Neural progenitor cell (in vitro differentiated cells): ENCODE measurements around the gene RUSC1. TPM values are rescaled to one million over a fixed set of nuclear protein-coding genes. Genes with fewer than 3 reads are reported as not detected.

Experiments
- DNase-seq: peaks from one replicate; pipeline ENCODE4 v3.0.0-alpha.2; 2016; ENCODE audit warnings: low spot score
- H2AFZ ChIP-seq: fragments of 200-600 bp; sonication (generic); replicated peaks from 2 replicates; pipeline ENCODE4 v1.6.1; 2016; ENCODE audit warnings: antibody characterized with exemption
- H3F3A ChIP-seq: fragments of 200-600 bp; sonication (generic); 2 replicates; pipeline ENCODE4 v1.6.1; 2016; ENCODE audit warnings: antibody characterized with exemption, low read depth
- H3K27ac ChIP-seq: fragments of 200-600 bp; sonication (generic); 2 replicates; pipeline ENCODE4 v1.5.1; 2016; ENCODE audit warnings: mild to moderate bottlenecking
- H3K27me3 ChIP-seq: fragments of 200-600 bp; sonication (generic); 2 replicates; pipeline ENCODE4 v1.6.1; 2016; ENCODE audit warnings: mild to moderate bottlenecking, moderate library complexity
- H3K36me3 ChIP-seq: fragments of 200-600 bp; sonication (generic); 2 replicates; pipeline ENCODE4 v1.5.1; 2016
- H3K4me1 ChIP-seq: fragments of 200-600 bp; sonication (generic); 2 replicates; pipeline ENCODE4 v1.6.1; 2016; ENCODE audit warnings: mixed run types
- H3K4me2 ChIP-seq: fragments of 200-600 bp; sonication (generic); 2 replicates; pipeline ENCODE4 v1.6.1; 2016
- H3K4me3 ChIP-seq: fragments of 200-600 bp; sonication (generic); 2 replicates; pipeline ENCODE4 v1.5.1; 2016
- H3K79me2 ChIP-seq: fragments of 200-600 bp; sonication (generic); 2 replicates; pipeline ENCODE4 v1.6.1; 2016; ENCODE audit warnings: low read depth
- H3K9ac ChIP-seq: fragments of 200-600 bp; sonication (generic); 2 replicates; pipeline ENCODE4 v1.6.1; 2016
- H3K9me3 ChIP-seq: fragments of 200-600 bp; sonication (generic); 2 replicates; pipeline ENCODE4 v1.5.1; 2016; ENCODE audit warnings: low read depth
- H4K20me1 ChIP-seq: fragments of 200-600 bp; sonication (generic); 2 replicates; pipeline ENCODE4 v1.6.1; 2016; ENCODE audit warnings: low read depth
- H3K27ac Mint-ChIP-seq: 3 replicates; pipeline ENCODE4 v1.8.0; 2021; ENCODE audit warnings: mixed read lengths
- H3K27me3 Mint-ChIP-seq: 2 replicates; pipeline ENCODE4 v1.8.0; 2022; ENCODE audit warnings: low read depth, mild to moderate bottlenecking, inconsistent platforms, moderate library complexity, mixed read lengths; ENCODE audit not compliant: insufficient read depth
- H3K36me3 Mint-ChIP-seq: 3 replicates; pipeline ENCODE4 v1.8.0; 2021; ENCODE audit warnings: mixed read lengths
- H3K4me1 Mint-ChIP-seq: 3 replicates; pipeline ENCODE4 v1.8.0; 2021; ENCODE audit warnings: mixed read lengths
- H3K4me3 Mint-ChIP-seq: 3 replicates; pipeline ENCODE4 v1.8.0; 2021; ENCODE audit warnings: mild to moderate bottlenecking, moderate library complexity, mixed read lengths
- H3K9me3 Mint-ChIP-seq: 3 replicates; pipeline ENCODE4 v1.8.0; 2020; ENCODE audit warnings: mixed read lengths
- CTCF ChIP-seq: fragments of 200-600 bp; sonication (generic); IDR thresholded peaks from 2 replicates; pipeline ENCODE4 v1.5.1; 2017; ENCODE audit warnings: antibody characterized with exemption, mild to moderate bottlenecking
- EZH2 ChIP-seq: fragments of 200-600 bp; sonication (generic); IDR thresholded peaks from 2 replicates; pipeline ENCODE4 v1.6.1; 2017; ENCODE audit warnings: antibody characterized with exemption, mild to moderate bottlenecking, moderate library complexity
- EZH2phosphoT487 ChIP-seq: fragments of 200-600 bp; sonication (generic); IDR thresholded peaks from 2 replicates; pipeline ENCODE4 v1.6.1; 2017; ENCODE audit warnings: antibody characterized with exemption
- total RNA-seq: library from RNA; depleted of rRNA; stranded (reverse); fragments of >200 nt; gene quantifications from 2 replicates; pipeline ENCODE4 v1.2.3, GENCODE V29; 2015; ENCODE audit warnings: low replicate concordance

Gene RUSC1
- total RNA-seq, 1 donor from 2014 or later = 17.0 TPM

GRCh38 chr1:155322571-155322952, 1.9 kb downstream of the RUSC1 start:
- H3K36me3 Mint-ChIP-seq = peaks cover 25% of the 10 kb centered on the region
- peaks cover 7% of the 10 kb centered on the region for H3K27me3 Mint-ChIP-seq
- Histone ChIP-seq H3F3A (peaks cover 73% of the 10 kb centered on the region), H3K4me3 (peak overlapping the region; percentile 82), H3K9me3 (no peaks in the 10 kb centered on the region), H2AFZ (no peak overlapping the region), H3K4me1 (peaks cover 19% of the 10 kb centered on the region), H3K9ac (no peak overlapping the region), H3K79me2 (peaks cover 24% of the 10 kb centered on the region), H3K36me3 (no peaks in the 10 kb centered on the region), H3K27ac (peak overlapping the region; percentile 47), H3K4me2 (peak overlapping the region; percentile 87), H3K27me3 (no peaks in the 10 kb centered on the region), H4K20me1 (peaks cover 45% of the 10 kb centered on the region)
- H3K4me3 Mint-ChIP-seq = peak overlapping the region; percentile 86
- peak; percentile 64 for DNase-seq
- H3K9me3 Mint-ChIP-seq = no peaks in the 10 kb centered on the region
- peaks cover 39% of the 10 kb centered on the region for H3K4me1 Mint-ChIP-seq
- no peak for TF ChIP-seq EZH2
- no peak for TF ChIP-seq CTCF
- no peak for TF ChIP-seq EZH2phosphoT487
- peak overlapping the region; percentile 50 for H3K27ac Mint-ChIP-seq

GRCh38 chr1:155322953-155323728, 2.4 kb downstream of the RUSC1 start:
- Histone ChIP-seq H3K9ac (no peak overlapping the region), H3K27ac (peak overlapping the region; percentile 88), H3K9me3 (no peaks in the 10 kb centered on the region), H3F3A (peaks cover 68% of the 10 kb centered on the region), H3K4me2 (peak overlapping the region; percentile 87), H2AFZ (no peak overlapping the region), H3K79me2 (peaks cover 24% of the 10 kb centered on the region), H3K27me3 (no peaks in the 10 kb centered on the region), H3K4me3 (peak overlapping the region; percentile 82), H3K36me3 (no peaks in the 10 kb centered on the region), H4K20me1 (peaks cover 43% of the 10 kb centered on the region), H3K4me1 (peaks cover 19% of the 10 kb centered on the region)
- Mint-ChIP-seq H3K27me3 (peaks cover 7% of the 10 kb centered on the region), H3K27ac (no peak overlapping the region), H3K36me3 (peaks cover 21% of the 10 kb centered on the region), H3K9me3 (no peaks in the 10 kb centered on the region), H3K4me3 (peak overlapping the region; percentile 91), H3K4me1 (peaks cover 39% of the 10 kb centered on the region)
- DNase-seq = peak; percentile 95
- no peak for TF ChIP-seq EZH2
- no peak for TF ChIP-seq EZH2phosphoT487
- TF ChIP-seq CTCF = peak; percentile 95

- Mint-ChIP-seq H3K4me1 (peaks cover 39% of the 10 kb centered on the region), H3K27ac (no peak overlapping the region), H3K9me3 (no peaks in the 10 kb centered on the region), H3K36me3 (peaks cover 16% of the 10 kb centered on the region), H3K27me3 (peaks cover 7% of the 10 kb centered on the region), H3K4me3 (peak overlapping the region; percentile 91)
- Histone ChIP-seq H3K36me3 (no peaks in the 10 kb centered on the region), H3K4me2 (peak overlapping the region; percentile 87), H3K79me2 (peaks cover 24% of the 10 kb centered on the region), H3K4me1 (peaks cover 19% of the 10 kb centered on the region), H2AFZ (peak overlapping the region; percentile 91), H4K20me1 (peaks cover 43% of the 10 kb centered on the region), H3K9me3 (no peaks in the 10 kb centered on the region), H3K27ac (peak overlapping the region; percentile 88), H3K9ac (no peak overlapping the region), H3K27me3 (no peaks in the 10 kb centered on the region), H3K4me3 (peak overlapping the region; percentile 82), H3F3A (peaks cover 62% of the 10 kb centered on the region)
- no peak for TF ChIP-seq CTCF
- no peak for TF ChIP-seq EZH2
- no peak for TF ChIP-seq EZH2phosphoT487
- DNase-seq = peak; percentile 94
These were observed 3.0 kb downstream of the RUSC1 start for GRCh38 chr1:155323729-155324036.
